Stimulated activated CD4-positive, alpha-beta T cell treated with anti-CD3 and anti-CD28 coated beads, Interleukin-15, amount 100 ng/mL, for 48 hours (primary cell): Measurements from ENCODE around the gene TRAP1.

ENCODE experiments used
- DNase-seq, 2 donors: peaks; one replicate each; pipeline ENCODE4 v3.0.0-alpha.2; 2020; ENCODE audit warnings: low read depth in 2 of 2

The TRAP1 gene

DNA sequence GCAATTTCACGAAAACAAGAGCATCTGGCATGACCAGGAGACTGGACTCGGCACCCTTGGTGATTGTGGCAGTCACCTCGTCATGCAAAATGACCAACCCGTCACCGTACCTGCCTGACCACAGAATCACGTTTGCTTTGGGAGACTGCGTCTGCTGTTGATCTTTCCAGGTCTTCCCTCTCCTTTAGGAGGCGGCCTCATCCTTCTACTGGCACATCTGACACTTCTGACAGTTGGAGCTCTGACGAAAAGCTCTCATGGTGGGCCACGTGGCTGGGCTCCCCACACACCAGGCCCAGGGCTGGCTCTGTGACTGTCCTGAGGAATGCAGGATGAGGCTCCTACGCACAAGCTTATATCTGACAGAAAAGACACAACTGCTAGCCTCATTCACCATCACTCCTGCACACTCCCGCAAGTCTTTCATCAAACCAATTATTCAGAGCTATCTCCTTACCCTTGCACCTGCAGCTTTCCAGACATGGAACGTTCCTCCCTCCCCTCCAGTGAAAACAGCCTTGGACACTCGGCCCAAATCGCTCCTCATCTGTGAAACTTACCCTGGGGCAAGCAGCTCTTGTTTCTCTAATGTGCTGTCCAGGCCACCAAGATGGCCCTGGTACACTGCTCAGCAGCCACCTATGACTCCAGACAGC, 3.6 kb downstream of the TRAP1 start:
- no peak for DNase-seq

DNA sequence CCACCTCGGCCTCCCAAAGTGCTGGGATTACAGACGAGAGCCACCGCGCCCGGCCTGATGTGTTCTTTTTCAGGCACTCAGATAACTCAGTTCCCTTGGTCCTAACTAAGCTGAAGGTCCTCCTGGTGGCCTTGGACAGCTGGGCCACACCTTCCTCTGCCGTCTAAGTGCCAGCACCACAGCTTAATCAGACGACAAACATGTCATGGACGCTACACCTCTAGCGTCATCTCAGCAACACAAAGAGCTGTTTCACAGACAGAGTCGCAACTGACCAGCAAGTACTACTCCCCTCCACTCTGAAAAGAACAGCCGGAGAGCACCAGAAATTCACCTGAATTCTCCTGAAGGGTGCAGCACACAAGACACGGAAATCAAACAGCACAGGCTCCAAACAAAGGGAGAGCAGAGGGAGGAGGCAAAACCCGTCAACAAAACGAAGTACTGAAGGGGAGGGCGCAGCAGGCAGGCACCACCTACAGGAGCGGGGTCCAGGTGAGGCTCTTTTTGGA, 4.4 kb downstream of the TRAP1 start:
- no peak for DNase-seq

DNA sequence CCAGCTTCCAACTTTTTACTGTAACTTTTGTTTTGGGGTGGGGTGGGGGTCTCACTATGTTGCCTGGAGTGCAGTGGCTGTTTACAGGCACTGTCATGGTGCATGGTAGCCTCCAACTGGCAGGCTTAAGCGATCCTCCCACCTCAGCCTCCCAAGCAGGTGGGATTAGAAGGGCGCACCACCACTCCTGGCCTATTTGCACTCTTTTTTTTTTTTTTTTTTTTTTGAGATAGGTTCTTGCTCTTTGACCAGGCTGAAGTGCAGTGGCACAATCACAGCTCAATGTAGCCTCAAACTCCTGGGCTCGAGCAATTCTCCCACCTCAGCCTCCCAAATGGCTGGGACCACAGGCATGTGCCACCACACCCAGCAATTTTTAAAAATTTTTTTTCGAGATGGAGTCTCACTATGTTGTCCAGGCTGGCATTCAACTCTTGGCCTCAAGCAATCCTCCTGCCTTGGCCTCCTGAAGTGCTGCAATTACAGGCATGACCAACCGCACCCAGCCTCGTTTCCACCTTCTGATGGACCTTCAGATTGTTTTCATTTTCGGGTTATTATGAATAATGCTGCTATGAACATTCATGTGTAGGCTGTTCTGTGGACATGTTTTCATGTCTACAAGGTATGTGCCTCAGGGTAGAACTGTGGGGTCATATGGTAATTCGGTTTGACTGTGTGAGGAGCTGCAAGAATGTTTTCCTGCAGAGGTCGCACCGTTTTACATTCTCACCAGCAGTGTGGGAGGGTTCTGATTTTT, 10.9 kb downstream of the TRAP1 start:
- DNase-seq: no peak

DNA sequence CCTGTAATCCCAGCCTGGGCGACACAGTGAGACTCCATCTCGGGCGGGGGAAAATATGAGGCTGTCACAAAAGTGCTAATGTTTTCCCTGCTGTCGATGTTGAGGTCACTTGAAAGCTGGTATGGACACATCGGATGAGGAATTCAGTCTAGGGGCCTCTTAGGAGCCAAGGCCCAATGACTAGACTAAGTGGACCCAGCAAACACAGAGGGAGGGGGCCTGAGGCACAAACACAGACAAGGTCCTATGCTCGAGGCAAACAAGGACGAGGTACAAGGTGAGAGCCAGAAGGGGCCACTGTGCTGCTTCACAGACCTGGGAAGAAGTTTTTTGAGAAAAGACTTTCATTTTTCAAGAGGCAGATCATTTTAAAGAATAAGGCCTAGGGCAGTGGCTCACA, 15.2 kb downstream of the TRAP1 start:
- no peak for DNase-seq

DNA sequence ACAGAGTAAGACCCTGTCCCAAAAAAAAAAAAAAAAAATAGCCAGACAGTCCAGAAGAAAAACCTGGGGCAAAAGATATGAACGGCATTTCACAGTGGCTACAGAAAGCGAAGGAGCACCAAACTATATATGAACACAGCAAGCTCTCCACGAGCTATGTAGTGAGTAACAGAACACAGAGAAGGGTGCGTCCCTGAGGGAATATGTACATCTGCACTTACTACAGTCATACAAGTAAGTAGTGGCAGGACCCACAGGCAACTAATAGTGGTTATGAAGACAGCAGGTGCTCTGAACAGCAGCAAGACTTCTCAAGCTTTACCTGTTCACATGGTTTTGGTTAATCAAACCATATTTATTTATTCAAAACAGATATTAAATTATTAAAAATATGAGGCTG, 15.8 kb downstream of the TRAP1 start:
- no peak for DNase-seq

DNA sequence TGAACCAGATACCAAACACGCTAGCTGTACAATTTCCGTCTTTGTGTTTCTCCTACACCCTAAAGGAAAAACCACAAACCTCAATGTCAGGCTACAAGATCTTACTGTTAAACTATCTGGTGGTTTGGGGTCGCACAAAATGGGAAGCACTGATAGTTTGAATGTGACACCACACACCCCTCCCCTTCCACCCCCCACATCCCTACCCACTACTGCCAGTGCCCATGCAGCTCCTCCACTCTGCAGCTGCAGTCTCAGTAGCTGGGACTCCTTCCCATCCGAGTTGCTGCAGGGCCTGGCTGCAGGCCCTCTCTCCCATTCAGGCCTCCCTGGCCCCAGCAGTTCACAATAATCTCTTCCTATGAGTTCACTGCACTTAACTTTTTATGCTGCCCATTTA, 18.4 kb downstream of the TRAP1 start:
- no peak for DNase-seq

DNA sequence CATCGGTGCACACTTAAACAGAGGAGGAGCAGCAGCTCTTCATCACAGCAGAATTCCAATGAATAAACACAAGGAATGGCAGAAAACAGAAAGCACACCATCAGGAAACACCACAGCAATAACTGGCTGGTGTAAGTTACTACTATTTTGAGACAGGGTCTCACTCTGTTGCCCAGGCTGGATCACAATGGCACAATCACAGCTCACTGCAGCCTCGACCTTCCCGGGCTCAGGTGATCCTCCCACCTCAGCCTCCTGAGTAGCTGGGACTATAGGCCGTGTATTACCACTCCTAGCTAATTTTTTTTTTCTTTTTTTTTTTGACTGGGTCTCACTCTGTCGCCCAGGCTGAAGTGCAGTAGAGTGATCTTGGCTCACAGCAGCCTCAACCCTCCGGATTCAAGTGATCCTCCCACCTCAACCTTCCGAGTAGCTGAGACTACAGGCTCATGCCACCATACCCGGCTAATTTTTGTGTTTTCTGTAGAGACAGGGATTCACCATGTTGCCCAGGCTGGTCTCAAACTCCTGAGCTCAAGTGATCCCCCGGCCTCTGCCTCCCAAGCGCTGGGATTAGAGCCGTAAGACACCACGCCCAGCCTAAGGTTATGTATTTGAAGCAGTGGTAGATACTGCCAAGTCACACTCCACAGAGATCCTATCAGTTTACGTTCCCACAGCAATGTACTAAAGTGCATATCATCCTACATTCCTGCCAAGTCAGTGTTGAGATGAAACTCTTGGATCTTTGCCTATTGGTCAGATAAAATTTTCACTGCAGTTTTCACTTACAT, 20.7 kb downstream of the TRAP1 start:
- no peak for DNase-seq

DNA sequence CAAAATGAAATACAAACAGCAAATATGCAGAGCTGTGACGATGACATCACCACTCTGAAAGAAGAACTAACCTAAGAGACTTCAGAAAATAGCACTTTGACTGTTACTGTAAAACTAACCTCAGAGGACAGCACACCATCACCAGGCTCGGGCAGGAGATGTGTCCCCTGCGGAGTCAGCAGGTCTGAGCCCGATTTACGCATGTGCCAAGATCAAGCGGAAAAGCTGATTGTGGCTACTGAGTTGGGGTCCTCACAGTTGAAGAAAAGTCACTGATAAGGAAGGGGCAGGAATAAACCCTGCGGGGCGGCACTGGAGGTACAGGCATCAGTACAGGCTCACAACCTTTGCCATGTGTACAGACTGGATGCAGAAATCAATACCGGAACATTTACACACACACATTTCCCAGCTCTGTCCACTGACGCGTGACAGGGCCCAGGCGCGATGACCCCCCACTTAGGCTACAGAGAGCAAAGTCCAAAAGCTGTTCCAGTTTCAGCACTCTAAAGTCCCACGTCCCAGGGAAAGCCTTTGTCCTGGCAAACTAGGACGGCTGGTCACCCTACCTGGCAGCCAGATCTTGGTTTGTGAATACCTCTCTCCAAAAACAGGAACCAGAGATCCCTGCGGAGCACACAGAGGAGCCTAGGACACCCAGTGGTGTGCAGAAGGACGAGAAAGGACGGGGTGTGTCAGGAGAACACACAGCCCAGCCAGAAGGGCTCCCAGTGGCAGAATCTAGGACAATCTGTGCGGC, 21.5 kb downstream of the TRAP1 start:
- DNase-seq: no peak

DNA sequence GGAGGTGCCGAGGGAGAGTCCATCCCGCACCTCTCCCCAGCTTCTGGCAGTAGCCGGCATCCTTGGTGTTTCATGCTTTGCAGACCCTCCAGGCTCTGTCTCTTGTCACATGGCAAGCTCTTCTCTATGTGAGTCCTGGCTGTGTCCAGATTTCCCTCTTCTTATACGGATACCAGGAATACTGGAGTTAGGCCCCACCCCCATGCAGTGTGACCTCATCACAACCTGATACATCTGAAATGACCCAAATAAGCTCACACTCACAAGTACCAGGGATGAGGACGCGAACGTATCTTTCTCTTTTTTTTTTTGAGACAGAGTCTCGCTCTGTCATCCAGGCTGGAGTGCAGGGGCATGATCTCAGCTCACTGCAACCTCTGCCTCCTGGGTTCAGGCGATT, 23.3 kb downstream of the TRAP1 start:
- DNase-seq: no peak

DNA sequence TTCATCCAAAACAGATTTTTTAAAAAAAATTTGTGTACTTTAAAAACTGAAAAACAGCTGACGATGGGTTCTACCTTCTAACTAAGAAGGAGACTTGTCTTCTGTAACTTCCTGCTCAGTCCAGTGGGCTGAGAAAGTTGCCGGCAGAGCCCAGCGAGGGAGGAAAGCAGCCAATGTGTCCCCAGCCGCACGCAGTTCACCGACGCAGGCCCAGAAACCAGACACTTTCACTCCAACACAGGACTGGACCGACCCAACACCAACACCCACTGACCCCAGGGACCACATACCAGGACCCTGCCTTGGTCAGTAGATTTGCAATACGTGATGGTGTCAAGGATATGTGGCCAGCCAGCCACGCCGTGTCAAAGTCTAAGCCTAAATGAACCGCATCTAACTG, 25.6 kb downstream of the TRAP1 start:
- no peak for DNase-seq

DNA sequence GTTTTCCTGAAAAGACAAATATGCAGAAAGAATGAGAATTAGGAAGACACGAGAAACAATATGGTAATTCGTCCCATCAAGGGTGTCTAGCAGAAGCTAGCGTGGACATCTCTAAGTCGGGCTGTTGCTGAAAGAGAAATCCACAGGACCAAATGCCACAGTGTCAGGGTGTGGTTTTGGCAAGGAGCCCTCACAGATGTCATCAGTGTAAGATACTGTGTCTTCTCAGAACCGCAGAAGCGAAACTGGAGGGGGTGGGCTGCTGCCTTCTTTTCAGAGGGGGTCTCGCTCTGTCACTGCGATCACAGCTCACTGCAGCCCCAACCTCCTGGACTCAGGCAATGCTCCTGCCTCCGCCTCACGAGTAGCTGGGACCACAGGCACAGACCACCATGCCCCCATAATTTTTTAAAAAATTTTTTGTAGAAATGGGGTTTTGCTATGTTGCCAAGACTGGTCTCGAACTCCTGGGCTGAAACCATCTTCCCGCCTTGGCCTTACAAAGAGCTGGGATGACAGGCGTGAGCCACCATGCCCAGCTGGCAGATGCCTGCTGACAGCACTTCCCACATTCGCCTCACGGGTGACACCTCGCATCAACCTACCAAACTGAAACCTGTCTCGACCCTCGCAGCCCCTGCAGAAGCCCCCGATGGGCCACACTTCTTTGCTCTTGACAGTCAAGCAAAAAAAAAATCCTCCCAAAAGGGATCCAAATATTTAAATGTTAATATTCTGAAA, 26.2 kb downstream of the TRAP1 start:
- no peak for DNase-seq

DNA sequence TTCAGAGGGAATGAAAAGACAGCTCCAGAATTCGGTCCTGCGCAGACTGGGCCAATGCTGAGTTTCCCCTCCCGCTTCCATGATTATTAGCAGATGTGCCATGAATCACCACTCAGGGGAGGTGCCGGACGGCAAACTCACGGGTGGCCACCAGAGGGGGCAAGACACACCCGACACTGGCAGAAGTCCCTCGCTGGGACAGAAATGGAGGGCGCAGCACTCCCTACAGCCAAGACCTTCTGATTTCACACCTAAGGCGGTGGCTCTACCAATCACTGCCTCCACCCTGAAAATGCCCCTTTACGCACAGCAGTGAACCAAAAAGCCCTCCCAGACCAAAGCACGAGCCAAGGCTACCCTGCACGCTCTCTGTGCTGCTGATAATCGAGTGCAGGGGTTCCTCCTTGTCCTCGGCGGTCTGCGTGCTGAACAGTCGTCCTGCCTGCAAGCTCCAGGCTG, 26.8 kb downstream of the TRAP1 start:
- DNase-seq: peak; percentile 67 to 77

DNA sequence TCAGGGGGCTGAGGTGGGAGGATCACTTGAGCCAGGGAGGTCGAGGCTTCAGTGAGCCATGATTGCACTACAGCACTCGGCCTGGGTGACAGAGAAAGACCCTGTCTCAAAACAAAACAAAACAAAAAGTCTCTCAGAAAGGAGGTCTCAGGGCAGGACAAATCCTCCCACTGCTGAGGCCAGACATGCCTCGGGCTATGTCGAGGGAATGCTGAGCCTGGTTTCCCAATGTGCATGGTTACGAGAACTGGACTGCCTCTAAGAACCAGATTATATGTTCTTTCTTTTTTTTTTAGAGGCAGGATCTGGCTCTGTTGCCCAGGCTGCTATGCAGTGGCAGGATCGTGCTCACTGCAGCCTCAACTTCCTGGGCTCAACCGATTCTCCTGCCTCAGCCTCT, 27.6 kb downstream of the TRAP1 start:
- DNase-seq: no peak

DNA sequence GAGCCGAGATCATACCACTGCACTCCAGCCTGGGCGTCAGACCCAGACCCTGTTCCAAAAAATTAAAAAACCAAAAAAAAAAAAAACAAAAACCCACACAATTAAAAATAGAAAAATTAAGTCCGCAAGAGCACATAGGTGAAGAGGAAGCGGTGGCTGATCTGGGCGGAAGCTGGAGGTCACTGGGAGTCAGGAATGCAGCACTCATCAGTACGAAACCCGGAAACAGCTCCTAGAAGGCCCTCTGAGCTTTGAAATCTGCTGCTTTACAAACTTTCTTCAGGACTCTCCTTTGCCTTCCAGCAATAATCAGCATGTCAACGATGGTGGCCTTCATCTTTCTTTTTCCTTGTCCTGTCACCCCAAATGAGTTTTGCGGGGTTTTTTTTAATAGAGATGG, 29.5 kb downstream of the TRAP1 start:
- DNase-seq: no peak

DNA sequence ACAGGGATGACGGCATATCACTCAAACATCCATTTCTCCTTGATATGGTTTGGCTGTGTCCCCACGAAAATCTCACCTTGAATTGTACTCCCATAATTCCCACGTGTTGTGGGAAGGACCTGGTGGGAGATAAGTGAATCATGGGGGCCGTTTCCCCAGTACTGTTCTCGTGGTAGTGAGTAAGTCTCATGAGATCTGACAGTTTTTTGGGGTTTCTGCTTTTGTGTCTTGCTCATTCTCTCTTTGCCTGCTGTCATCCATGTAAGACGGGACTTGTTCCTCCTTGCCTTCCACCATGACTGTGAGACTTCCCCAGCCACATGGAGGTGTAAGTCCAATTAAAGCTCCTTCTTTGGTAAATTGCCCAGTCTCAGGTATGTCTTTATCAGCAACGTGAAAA, 30.3 kb downstream of the TRAP1 start:
- no peak for DNase-seq

DNA sequence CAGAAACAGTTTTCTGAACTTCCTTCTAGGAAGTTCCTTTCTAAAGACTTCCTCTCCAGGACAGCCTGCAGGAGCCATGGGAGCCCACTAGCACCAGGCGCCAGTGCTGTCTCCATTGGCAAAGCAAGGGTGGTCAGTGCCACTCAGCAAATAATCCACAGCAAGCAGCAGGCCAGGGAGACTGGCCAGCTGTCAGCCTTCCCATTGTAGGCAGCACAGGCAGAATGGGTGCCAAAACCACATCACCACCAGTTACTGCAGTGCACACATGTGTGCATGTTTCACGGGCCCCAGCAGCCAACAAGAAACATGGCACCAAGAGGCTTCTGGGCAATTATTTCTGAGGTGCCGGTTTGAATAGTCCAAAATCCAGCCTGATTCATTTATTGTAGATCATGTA, 36.1 kb downstream of the TRAP1 start:
- DNase-seq: no peak

DNA sequence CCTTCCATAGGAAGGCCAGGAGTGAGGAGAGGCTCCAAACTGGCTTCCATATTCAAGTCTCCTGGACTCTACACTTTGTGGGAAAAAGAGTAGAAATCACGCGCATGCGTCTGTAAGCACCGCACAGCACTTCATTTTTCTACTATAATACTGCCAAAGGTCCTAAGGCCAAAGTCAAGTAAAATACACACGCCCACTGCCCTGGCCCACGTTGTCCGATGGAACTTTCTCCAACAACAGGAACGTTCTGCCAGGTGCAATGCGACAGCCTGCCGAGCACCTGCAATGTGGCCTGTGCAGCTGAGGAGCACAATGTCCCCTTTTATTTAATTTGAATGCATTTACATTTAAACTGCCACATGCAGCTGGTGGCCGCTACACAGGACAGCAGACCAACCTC, 39.3 kb downstream of the TRAP1 start:
- DNase-seq: no peak

DNA sequence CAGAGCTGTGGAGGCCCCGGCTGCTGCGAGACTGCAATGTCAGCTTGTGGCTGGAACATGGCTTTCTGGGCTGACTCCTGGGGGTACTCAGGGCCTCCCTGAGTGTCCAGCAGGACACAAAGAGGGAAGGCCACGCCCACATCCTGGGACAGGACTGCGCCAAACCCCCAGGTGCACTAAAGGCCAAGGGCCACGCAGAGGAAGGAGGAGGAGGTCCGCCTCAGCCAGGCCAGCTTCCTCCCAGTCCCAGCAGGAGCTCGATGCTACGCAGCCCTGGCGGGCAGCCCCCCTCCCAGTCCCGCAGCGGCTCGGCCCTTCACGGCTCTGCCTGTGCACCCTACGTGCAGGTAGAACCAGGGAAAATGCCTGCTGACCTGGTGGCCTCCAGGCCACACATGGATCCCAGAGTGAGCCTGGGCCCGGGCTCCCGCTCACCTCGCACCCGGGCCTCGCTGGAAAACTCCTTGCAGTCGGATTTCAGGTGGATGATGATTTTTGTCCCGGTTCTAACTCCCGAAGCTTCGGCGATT, 41.7 kb downstream of the TRAP1 start:
- DNase-seq: no peak

DNA sequence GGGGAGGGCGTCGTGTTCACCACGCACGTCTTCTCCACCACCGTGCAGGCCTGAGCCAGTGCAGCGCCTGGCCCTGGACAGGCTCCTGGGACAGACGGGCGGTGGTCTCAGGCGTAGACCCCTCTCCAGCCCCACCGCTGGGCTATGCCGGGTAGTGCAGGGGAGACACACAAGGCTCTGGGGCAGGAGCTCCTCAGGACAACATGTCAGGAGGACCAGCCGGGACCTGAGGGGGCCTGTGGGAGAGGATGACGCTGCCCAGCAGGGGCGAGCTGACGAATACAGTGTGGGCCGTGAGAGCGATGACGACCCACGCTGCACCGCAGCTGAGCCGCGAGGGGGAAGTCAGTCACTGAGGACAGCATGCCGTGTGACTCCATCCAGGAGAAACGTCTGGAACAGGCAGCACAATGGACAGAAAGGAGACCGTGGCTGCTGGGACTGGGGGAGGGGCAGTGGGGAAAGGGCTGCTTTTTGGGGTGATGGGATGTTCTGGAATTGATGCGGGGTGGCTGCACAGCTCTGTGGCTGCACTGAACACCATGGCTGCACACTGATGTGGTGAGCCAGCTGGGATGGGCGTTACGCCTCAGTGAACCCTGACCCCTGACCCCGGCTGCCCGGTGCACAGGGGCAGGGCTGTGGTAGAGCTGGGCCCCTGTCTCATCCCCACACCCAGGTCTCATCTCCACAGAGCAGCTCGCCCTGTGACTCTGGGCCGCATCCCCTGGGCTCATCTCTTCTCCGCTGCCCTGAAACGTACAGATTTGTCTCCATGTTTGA, 42.6 kb downstream of the TRAP1 start:
- no peak for DNase-seq
